Nephron progenitor cell (in vitro differentiated cells): ENCODE data around the gene KTN1.

Experiments used
- DNase-seq: peaks from one replicate; pipeline ENCODE4 v3.0.0; 2021
- H3K27ac Mint-ChIP-seq: 2 replicates; pipeline ENCODE4 v1.8.0; 2021; ENCODE audit warnings: mild to moderate bottlenecking, moderate library complexity, mixed read lengths
- H3K27me3 Mint-ChIP-seq: 2 replicates; pipeline ENCODE4 v1.8.0; 2021; ENCODE audit warnings: mild to moderate bottlenecking, low read depth, mixed read lengths; ENCODE audit not compliant: poor library complexity
- H3K36me3 Mint-ChIP-seq: 2 replicates; pipeline ENCODE4 v1.8.0; 2021; ENCODE audit warnings: low read depth, mixed read lengths
- H3K4me1 Mint-ChIP-seq: 2 replicates; pipeline ENCODE4 v1.8.0; 2021; ENCODE audit warnings: mixed read lengths
- H3K4me3 Mint-ChIP-seq: 2 replicates; pipeline ENCODE4 v1.8.0; 2021; ENCODE audit warnings: mild to moderate bottlenecking, moderate library complexity, mixed read lengths
- H3K9me3 Mint-ChIP-seq: 2 replicates; pipeline ENCODE4 v1.8.0; 2021; ENCODE audit warnings: mild to moderate bottlenecking, moderate library complexity, mixed read lengths
- TF ChIP-seq, protein P1 (sequence below): fragments of 200-600 bp; sonication (generic); IDR thresholded peaks from 2 replicates; pipeline ENCODE4 v1.5.0; 2021; ENCODE audit warnings: antibody characterized with exemption

KTN1 gene

DNA sequence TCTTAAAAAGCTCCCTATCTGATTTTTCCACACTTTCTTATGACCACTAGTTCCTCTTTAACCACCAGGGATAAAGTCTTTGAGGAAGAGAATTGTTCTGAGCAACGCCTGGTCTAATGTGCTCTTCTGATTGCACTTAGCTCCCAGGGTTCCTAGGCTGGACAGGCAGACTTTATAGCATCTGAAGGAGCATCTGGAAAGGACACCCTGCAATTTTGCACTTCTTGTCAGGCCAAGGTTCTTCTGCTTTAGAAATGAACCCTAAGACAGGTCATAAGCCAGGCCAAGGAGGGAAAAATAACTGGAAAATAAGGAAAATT, 126.3 kb downstream of the KTN1 start:
- Mint-ChIP-seq H3K27me3 (no peaks in the 10 kb centered on the region), H3K36me3 (peaks cover 7% of the 10 kb centered on the region), H3K4me1 (no peaks in the 10 kb centered on the region), H3K9me3 (peaks cover 7% of the 10 kb centered on the region), H3K4me3 (no peak overlapping the region), H3K27ac (no peak overlapping the region)
- TF ChIP-seq, protein P1, sequence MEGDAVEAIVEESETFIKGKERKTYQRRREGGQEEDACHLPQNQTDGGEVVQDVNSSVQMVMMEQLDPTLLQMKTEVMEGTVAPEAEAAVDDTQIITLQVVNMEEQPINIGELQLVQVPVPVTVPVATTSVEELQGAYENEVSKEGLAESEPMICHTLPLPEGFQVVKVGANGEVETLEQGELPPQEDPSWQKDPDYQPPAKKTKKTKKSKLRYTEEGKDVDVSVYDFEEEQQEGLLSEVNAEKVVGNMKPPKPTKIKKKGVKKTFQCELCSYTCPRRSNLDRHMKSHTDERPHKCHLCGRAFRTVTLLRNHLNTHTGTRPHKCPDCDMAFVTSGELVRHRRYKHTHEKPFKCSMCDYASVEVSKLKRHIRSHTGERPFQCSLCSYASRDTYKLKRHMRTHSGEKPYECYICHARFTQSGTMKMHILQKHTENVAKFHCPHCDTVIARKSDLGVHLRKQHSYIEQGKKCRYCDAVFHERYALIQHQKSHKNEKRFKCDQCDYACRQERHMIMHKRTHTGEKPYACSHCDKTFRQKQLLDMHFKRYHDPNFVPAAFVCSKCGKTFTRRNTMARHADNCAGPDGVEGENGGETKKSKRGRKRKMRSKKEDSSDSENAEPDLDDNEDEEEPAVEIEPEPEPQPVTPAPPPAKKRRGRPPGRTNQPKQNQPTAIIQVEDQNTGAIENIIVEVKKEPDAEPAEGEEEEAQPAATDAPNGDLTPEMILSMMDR, result no peak
- DNase-seq, result no peak

DNA sequence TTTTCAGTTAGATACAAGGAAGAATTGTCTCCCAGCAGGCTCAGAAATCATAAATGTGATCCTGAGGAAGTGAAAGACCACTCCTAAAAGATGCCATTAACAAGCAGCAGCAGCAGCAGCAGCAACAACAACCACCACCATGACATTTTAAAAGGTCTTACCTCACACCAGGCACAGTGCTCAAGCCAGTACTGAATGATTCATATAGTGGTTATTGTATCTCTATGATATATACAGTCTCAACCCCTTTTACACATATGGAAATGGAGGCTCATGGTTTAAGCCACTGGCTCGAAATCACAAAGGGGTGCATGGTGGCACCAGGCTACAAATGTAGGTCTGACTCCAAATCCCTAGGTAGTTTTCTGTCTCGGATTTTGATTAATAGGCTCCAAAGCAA, 126.9 kb downstream of the KTN1 start:
- Mint-ChIP-seq H3K9me3 (peaks cover 5% of the 10 kb centered on the region), H3K27ac (no peak overlapping the region), H3K4me1 (no peaks in the 10 kb centered on the region), H3K27me3 (no peaks in the 10 kb centered on the region), H3K4me3 (no peak overlapping the region), H3K36me3 (peaks cover 1% of the 10 kb centered on the region)
- TF ChIP-seq, protein P1, result no peak
- no peak for DNase-seq

DNA sequence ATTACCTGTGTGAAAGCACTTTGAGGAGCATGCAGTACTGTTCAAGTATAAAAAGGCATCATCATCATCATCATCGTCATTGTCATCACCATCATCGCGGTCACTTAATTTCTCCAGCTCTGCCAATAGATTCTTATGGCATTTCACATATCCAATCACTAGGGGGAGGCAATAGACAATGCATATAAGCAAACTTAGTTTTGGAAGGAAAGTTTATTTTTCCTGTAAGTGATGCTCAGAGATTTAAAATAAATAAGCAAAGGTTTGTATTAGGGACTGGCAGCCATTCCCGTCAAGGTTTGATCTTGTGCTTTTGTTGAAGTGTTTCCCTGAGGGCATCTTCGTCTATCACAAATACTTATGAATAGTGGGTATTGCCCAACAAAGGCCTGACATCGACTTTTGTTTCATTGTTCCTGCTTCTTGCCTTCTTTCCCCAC, 127.4 kb downstream of the KTN1 start:
- TF ChIP-seq, protein P1, result peak; percentile 53
- no peaks in the 10 kb centered on the region for H3K36me3 Mint-ChIP-seq
- H3K27me3 Mint-ChIP-seq, result no peaks in the 10 kb centered on the region
- no peak overlapping the region for H3K4me3 Mint-ChIP-seq
- no peaks in the 10 kb centered on the region for H3K4me1 Mint-ChIP-seq
- DNase-seq, result no peak
- H3K9me3 Mint-ChIP-seq, result peaks cover 9% of the 10 kb centered on the region
- H3K27ac Mint-ChIP-seq, result peak overlapping the region; percentile 2

DNA sequence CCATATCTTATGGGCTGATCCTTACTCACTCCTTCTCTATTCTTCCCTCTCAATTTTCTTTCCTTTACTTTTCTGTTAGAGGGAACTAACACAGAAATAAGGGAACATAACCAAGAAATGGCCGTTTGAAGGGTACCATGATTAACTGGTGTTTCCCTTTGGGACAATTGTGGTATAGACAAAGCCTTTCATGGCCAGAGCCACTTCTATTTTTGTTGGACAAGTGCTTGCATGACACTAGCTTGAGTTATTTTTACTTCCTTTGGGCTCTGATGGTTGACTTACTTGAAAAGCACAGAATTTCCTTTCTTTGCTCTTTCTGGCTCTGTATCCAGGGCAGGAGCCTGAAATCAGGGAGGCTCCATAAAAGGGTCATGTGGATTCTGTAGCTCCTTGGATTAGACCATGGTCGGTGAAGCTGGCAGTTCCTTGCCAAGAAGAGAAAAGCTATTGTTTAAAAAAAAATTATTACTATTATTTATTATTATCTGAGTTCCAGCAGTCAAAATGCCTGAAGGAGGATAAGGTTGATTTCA, 130.6 kb downstream of the KTN1 start:
- TF ChIP-seq, protein P1, result no peak
- Mint-ChIP-seq H3K9me3 (peaks cover 9% of the 10 kb centered on the region), H3K4me1 (no peaks in the 10 kb centered on the region), H3K27me3 (no peaks in the 10 kb centered on the region), H3K27ac (no peak overlapping the region), H3K4me3 (no peak overlapping the region), H3K36me3 (no peaks in the 10 kb centered on the region)
- no peak for DNase-seq

DNA sequence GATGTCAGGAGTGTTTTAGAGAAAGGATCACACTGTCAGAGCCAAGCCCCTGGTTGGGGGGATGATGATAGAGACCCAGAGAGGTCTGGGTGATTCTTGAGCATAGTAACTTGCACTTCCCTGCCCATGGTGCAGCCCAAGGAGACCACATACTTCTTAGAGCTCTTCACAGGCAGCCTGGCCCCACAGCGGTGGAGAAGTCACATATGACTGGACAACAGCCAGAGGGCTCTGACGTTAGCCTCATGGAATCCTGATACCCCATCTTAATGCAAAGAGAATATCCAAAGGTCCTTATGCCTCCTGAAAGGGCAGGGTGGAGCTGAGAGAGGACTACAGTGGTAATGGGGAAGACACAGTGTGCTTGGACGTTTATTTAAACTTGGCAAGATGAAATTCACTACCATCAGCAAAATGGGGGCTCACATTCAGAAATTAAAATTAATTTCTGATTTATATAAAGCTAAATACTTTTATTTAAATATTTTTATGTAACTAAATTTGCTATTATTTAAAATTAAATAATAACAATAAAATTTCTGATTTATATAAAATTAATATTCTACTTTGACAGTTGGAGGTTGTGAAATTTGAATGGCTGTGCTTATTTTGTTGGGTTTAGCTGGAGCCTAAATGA, 131.3 kb downstream of the KTN1 start:
- H3K27ac Mint-ChIP-seq, result no peak overlapping the region
- H3K9me3 Mint-ChIP-seq, result peaks cover 9% of the 10 kb centered on the region
- H3K4me3 Mint-ChIP-seq, result no peak overlapping the region
- H3K4me1 Mint-ChIP-seq, result no peaks in the 10 kb centered on the region
- H3K36me3 Mint-ChIP-seq, result no peaks in the 10 kb centered on the region
- TF ChIP-seq, protein P1, result no peak
- DNase-seq, result no peak
- H3K27me3 Mint-ChIP-seq, result no peaks in the 10 kb centered on the region

DNA sequence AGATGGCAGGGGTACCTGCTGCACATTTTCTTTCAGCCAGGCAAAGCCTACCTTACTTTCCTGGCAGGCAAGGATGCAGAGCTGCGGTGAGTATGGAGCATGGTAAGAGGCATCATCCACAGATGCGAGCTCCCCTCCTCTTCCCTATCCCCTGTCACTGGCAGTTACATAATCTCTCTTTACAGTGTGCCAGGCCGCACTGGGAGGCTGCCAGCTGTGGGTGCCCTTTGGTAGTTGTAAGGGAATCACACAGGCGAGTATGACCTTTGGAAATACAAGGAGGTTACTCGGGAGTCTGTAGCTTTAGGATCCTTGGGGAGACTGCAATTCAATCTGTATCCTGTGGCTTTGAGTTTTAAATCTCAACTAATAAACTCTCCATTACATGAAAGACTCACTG, 132.5 kb downstream of the KTN1 start:
- peaks cover 3% of the 10 kb centered on the region for H3K4me1 Mint-ChIP-seq
- no peak overlapping the region for H3K27ac Mint-ChIP-seq
- no peak overlapping the region for H3K4me3 Mint-ChIP-seq
- H3K9me3 Mint-ChIP-seq, result peaks cover 9% of the 10 kb centered on the region
- TF ChIP-seq, protein P1, result no peak
- no peaks in the 10 kb centered on the region for H3K36me3 Mint-ChIP-seq
- no peak for DNase-seq
- no peaks in the 10 kb centered on the region for H3K27me3 Mint-ChIP-seq
